ENCODE data around the gene KRT36.

KRT36 gene

DNA sequence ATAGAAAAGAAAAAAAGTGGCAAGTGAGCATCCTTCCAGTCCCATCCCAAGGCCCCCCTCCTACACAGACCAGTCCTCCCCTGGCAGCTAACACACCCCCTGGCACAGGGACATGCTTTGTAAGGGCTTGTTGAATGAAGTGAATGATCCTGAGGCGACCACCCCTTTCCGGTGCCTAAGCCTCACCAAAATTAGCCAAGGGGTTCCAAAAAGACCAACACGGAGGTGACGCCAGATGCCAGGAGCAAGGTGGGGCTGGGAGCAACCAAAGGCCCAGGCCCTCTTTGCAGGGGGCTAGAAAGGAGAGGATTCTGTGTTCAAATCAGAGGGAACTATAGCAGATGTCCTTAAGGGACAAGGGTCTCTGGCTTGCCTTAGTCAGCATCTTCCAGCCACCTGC, 14.3 kb downstream of the KRT36 start:
- DNase-seq = no peak

DNA sequence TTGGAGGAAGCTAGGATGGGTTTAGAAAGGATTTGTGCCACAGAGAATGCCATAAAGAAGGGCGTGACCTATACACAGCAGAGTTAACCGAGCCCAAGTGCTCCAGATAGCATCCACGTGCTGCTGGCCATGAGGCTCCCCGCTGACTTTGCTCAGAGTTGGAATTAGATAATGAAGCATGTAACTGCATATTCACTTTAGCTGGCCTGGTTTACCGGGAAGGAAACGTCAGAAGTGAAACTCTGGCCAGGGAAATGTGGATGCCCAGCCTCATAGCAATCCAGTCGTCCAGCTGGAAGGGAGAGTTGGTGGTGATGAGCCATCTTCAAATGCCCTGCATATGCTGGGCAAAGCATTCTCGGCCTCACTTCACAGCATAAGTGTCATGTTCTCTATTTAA, 14.8 kb downstream of the KRT36 start:
- DNase-seq = no peak

DNA sequence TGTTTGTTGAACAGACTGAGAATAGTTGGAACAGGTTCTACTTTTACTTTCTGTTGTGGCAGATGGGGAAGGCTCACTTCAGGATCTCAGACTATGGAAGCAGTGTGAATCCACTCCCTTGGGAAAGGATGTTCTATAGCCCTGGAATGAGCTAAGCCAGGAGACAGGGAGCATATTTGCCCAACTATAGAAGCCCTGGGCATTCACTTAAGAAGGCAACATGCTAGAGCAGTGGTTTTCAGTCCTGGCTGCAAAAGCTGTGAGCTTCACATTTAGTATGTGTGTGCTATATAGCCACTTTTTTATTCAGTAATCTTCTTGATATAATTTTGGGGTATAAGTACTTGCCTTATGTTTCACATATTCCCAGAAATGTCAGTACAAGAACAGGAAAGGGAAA, 21.4 kb downstream of the KRT36 start:
- no peak for DNase-seq

DNA sequence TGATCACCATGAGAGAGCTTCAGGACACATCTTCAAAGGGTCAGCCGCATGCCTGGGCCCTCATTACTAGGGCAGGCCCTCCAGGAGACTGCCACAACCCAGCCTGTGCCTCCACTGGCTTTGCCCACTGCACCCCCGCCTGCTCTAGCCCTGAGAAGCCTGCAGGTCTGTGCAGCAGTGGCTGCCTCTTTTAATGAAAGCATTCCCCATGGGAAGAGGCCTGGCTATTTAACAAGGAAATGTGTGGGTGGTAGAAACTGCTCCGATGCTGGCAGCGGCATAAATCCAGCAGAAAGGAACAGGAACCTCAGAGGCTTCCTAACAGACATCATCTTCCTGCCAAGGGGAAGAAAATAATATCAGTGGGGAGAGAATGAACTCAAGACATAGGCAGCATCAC, 22.1 kb downstream of the KRT36 start:
- no peak for DNase-seq

DNA sequence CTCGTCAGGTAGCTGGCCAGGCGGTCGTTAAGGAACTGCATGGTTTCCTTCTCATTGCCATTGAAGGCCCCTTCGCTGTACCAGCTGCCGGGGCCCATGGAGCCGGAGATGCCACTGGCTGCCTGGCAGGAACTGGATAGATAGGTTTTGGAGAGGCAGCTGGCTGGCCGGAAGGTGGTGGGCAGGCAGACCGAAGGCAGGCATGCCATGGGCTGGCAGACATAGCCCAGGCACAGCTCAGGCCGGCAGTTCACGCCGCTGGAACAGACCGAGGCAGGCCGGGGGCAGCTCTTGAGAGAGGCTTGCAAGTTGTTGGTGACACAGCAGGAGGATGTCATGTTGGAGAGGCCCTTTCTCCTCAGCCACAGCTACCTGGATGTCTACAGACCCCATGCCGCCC, 22.7 kb downstream of the KRT36 start, which contains the start of gene KRT32:
TSS of gene KRT32 (minus strand) at position 399 of the 400 bp plus-strand sequence. CDS start at position 338, 61 bp downstream.
- DNase-seq = no peak

DNA sequence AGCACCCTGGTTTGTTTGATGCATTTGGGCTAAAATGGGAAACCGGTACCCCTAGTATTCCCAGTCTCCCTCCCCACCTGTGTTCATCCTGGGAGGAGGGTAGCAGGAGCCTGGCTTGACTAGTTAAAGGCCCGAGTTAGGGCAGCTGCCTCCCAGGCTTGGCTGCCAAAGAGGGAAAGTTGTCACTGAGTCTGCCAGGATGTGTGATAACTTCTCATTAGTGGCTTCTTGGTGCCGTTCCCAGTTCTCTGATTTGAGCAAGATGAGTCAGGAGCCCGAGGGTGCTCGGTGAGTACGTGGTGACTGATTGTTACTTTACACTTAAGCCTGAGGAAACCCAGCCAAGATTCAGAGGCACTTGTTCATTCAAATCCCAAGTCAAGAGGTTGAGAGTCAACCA, 25.0 kb downstream of the KRT36 start:
- DNase-seq = no peak

DNA sequence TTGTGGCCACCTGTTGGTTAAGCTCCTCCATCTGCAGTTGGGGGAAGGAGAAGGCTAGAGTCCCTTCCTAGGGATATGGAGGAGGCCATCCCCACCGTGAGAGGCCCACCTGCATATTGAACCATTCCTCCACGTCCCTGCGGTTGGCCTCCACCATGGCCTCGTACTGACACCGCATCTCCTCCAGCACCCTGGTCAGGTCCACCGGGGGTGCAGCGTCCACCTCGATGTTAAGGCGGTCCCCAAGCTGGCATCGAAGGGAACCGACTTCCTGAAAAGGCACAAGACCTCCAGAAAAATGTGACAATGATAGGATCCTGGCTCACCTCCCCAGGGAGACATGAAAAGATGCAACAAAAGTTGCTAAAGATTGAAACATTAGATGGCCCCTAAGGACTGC, 25.5 kb downstream of the KRT36 start:
- DNase-seq = no peak

DNA sequence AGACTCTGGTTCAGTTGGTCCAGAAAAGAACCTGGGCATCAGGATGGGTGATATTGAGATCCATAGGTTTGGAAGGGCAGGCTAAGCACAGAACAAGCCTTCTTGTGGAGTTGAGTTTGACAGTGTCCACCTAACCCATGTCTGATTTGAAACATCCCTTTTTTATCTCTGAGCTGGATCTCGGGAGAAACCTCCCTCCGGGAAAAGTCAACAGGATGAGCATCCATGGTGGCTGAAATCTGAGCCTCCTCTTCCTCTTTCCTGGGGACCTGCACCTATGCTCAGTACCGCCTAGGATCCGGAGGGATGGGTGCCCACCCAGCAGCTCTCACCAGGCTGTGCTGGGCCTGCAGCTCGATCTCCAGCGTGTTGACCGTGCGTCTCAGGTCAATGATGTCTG, 26.0 kb downstream of the KRT36 start:
- DNase-seq = no peak

DNA sequence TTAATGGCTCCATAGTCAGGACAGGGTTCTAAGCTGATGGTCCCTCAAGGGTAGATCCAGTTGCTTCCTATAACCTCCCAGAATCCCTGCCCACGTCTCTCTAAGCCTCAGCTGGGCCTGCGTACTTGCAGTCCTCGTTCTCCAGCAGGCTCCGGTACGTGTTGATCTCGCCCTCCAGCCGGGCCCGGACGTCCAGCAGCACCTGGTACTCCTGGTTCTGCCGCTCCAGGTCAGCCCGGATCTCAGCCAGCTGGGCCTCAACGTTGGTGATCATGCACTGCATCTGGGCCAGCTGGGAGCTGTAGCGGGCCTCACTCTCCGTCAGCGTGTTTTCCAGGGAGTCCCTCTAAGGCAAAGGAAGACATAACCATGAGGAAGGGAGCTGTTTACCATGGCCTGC, 27.0 kb downstream of the KRT36 start:
- no peak for DNase-seq

DNA sequence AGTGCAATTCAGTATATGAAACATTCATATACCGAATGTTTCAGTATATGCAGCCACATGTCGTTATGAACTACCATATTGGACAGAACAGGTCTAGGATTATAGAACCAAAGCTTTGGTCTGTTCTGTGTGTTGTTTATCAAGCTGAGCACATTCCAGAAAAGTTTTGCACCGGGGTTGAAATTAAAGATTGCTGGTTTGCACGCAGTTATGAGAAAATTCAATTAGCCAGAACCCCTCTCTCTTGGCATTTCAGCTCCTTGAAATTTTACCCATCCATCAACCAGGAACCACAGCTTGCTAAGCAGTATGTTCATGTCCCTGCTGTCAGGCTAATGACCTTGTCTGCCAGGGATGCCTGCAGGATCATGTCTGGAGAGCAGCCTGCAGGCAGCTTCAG, 32.0 kb downstream of the KRT36 start:
- no peak for DNase-seq

DNA sequence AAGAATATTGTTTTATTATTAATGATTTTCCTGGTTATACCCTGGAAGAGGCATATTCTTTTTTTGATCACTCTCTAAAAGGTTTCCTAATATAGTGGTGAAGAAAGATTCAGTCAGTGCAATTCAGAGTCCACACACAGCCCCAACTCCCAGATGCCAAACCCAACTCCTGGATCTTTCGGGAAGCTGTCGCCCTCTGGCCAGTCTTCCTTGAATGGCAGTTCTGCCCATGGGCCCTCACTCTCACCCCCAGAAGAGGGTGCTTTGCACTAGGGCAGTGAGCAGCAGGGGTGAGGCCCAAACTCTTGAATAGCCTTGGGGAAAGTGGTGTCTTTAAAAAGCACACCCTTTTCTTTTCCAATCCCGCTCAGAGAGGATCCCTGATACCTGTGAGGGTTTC, 33.5 kb downstream of the KRT36 start:
- DNase-seq = no peak

DNA sequence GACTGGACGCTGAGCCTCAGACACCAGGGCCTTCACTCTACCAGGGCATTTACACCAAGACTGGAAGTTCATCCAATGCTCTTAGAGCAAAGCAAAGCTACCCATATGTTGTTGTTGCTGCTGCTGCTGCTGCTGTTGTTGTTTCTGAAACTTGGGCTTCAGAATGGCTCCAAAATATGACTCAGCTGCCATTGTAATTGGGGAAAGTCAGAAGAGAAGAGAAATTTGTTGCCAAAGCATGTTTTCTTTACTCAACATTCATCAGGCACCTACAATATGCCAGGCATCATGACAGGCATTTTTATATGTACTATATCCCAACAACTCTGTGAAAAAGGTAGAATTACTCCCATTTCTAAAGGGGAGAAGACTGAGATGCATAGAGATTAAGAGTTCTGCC, 34.5 kb downstream of the KRT36 start:
- DNase-seq = no peak

DNA sequence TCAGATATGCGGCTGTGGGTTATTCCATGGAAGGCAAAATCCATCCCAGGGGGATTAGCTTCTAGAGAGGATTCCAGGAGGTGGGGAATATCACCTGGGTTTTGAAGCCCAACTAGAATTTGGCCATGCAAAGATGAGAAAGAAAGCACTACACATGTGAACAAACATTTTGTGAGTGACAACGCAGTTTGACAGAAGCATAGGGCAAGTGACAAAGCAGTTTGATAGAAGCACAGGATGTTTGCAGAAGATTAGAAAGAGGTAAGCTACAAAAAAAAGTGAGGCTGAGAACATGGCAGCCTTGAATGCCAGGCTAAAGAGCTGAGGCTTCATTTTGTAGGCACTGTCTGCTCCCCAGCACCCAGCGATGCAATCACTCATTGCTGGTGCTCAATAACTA, 36.6 kb downstream of the KRT36 start:
- DNase-seq = no peak

DNA sequence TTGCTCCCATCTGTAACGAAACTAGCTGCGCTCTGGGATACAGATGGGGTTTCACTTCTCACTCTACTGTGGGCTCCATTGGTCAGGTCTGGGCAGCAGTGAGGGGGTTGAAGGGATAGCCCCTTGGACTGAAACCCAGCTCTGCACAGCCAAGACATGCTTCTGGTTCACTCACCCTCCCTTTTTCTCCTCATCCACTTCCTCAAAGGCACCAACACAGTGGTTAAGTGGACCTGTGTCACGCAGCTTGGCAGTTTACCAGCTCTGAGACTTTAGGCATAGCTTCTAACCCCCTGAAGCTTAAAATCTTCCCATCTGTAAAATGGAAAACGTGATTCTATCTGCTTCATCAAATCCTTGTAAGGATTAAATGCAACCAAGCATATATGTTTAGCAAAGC, 37.4 kb downstream of the KRT36 start:
- DNase-seq = no peak

DNA sequence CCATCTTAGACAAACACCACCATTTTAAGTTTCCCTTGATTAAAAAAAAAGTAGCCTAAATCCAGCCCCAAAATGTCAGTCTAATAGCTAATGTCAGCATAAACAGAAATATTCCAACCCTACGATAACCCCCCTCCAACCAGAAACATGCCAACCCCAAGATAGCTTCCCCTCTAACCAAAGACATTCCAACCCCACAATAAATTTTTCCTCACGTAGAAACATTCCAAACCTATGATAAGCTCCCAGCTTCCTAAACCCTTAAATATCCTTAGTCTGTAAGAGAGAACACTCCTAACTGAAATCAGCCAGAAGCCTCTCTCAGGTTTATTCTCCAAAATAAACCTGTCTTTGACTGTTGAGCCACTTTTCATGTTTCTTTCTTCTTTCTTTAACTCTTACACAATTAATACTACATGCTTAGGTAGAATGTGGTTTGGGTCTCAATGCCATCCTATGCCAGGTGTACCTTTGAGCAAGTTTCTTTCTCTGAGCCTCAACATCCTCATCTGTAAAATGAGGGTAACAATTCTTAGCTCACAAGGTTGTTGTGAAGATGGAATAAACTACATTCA, 38.5 kb downstream of the KRT36 start:
- DNase-seq = no peak

DNA sequence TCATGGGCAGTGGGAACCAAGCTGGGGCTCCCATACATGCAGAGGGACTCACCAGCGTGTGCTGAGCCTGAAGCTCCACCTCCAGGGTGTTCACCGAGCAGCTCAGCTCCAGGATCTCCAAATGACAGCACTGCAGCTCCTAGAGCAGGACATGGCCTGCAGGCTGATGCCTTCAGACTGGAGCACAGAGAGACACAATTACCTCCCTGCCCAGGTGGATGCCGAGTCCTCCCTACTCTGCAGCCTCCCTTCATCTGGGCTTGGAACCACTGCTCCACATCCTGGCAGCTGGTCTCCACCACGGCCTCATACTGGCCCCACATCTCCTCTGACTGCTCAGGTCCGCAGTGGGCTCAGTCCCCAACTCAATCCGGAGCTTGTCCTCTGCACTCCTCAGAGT, 40.7 kb downstream of the KRT36 start:
- no peak for DNase-seq

DNA sequence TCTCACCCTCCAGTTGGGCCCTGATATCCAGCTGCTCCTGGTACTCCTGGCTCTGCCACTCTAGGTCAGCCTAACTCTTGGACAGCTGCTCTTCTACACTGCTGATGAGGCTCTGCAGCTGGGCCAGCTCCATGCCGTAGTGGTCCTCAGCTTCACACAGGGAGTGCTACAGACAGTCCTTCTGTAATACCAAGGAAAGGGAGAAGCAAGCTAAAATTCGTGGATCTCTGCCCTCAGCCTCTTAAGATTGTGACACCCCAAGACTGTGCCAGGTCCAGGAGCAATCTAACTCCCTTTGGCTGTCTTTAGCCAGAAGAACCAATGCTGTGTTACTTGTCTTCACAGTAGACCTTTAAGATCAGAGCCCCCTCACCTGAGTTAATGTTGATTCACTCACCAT, 41.2 kb downstream of the KRT36 start:
- no peak for DNase-seq

DNA sequence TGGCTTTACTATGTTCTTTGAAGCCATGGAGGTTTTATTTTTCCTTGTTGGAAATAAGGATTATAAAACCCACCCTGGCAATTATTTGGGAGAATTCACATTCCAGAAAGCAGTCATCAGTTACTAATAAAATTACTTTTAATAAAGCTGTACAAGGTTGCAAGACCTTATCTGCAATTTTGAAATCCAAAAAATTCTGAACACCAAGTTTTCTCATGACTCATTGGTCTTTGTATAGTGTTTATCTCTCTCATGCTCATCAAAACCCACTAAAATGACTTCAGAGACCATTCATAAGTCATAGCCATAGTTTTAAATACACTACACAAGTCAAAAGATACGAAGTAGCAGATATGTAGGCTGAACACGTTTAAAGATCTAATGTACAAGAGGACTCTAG, 42.9 kb downstream of the KRT36 start:
- DNase-seq = no peak

DNA sequence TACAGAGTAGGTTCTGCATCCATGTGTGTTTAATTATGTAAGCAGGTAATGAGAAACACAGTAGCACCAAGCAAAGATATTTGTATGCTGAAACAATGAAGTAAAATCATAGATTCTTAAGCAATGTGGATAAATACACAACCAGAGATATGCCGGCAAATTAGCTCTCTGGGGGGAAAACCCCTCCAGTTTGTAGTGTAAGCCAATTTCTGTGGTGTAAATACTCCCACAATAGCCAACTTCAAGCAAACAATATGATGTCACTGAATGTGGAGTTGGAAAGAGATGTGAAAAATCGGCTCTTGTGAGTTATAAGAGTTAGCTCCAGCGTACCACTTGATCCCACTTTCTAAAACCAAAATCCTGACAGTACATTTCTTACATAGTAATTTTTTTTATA, 45.1 kb downstream of the KRT36 start:
- DNase-seq = no peak

DNA sequence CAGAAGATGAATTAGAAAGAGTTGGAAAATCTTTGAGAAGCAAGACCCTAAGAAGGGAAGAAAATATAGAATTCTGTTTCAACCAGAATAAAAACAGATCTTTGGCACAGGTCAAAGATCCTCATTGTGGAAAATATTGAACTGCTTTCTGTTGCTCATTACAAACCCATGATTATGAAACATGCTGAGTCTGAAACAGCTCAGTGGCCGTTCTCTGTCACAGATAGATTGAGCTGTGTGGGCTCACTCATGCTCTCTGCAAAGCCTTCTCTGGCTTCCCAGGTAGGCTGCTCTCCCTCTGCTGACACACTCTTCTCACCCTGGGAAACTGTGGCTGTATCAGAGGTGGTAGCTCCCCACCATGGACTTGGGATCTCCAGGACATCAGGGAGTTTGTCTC, 45.5 kb downstream of the KRT36 start:
- DNase-seq = no peak

DNA sequence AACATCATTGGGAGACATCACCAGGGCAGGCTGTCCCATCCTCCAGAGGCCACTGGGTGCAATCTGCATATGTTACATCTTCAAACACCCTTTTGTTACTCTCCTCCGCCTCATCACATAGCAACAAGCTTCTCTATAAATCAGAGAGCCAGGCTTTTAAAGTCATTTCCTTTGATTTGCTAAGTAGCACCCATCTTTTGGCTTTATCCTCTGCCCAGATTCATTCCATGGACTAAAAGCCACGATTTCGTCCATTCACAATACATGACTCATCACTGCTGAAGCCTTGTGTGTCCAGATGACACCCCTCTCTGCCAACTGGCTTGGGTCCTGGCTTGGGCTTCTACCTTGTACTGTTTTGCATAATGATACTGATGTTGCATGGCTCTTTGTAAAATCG, 47.0 kb downstream of the KRT36 start:
- DNase-seq = no peak

DNA sequence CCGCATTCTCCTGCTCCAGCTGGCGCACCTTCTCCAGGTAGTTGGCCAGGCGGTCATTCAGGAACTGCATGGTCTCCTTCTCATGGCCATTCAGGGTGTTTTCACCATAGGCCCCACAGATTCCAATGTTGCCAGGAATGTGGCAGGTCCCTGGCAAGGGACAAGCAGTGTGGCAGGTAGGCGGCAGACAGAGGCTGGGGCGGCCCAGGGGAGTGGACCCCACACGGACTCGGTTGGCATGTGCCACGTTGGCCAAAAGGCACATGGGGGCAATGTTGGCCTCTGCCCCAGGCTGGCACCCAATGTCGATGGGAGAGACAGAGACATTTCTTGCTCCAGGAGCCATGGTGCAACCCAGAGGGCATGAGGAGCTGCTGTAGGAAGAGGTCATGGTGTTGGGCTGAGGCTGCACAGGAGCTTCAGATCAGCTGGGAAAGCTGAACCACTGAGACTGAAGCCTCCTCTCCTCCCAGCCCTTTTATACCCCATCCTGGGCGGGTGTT, 49.1 kb downstream of the KRT36 start, which contains the start of gene KRT38:
TSS of gene KRT38 (minus strand) at position 453 of the 503 bp plus-strand sequence. CDS start at position 391, 62 bp downstream.
- DNase-seq = no peak

DNA sequence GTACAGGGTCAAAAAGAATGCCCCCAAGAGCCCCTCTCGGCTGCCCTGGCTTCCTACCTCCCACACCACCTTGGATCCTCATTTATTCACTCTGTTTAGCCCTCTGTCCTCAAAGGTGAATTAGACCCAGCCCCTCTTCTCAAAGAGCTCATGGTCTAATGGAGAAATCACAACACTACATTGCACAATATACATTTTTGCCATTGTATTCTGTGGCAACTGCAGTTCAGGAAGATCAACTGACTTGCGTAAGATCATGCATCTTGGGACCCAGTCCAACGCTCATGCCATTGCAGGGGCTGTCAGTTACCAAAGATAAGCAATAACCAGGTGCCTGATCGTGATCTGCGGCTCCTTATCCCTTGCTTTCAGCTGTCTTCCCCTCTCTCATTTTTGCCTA, 50.3 kb downstream of the KRT36 start:
- DNase-seq = no peak

DNA sequence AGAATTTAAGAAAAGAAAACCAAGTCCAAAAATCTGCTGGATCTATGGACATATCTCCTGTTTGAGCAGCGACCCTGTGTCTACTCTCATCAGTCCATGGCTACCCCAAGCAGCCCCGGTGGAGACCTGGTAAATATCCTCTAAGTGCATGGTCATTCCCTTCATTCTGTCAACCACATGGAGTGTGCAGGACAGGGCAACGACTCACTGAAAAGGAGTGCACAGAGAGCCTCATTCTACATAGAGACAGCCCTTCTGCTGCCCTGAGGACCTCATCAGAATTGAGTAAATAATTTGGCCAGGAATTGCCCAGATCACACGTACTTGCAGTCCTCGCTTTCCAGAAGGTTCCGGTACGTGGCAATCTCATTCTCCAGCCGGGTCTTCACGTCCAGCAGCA, 51.9 kb downstream of the KRT36 start:
- DNase-seq = no peak

DNA sequence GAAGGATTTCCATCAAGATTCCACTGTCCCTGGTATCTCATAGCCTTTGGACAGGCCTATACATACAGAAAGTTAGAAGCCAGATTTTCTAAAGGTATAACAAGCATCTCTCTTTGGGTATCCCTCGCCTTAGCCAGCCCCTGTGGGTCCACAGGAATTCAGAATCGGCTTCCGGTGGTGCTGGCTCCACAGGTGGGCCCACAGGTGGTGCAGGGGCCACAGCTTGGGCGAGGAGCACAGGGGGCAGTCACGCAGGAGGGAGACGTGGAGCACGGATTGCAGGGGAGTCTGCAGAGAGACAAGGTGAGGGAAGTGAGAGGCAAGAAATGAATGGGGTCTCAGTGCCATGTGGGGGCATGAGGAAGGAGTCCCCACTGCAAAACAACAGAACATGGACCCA, 52.5 kb downstream of the KRT36 start:
- DNase-seq = no peak

Measured in NCI-H2171 treated with DMSO at 0.1 percent for 48 hours (cell line).